K562 (cell line): ENCODE measurements around the gene MPRIP. TPM values are rescaled to one million over a fixed set of nuclear protein-coding genes. Genes with fewer than 3 reads are reported as not detected.
A peak's percentile ranks its signal among the peaks of the same experiment; 100 is the strongest.

Experiments
- CREB1 ChIP-seq, 2 experiments: sonication (generic) in 1 of 2; formaldehyde crosslinking in 1 of 2; IDR thresholded peaks; 2 replicates each; pipeline versions ENCODE4 v1.6.1 to v1.8.0; 2012 to 2022; ENCODE audit warnings: inconsistent platforms in 1 of 2, mild to moderate bottlenecking in 1 of 2, missing genetic modification reagents in 1 of 2, moderate library complexity in 1 of 2
- ETV5 ChIP-seq: sonication (generic); formaldehyde crosslinking; IDR thresholded peaks from 2 replicates; pipeline ENCODE4 v1.4.0; 2020; ENCODE audit warnings: low read depth, mild to moderate bottlenecking, missing genetic modification reagents
- HEY1 ChIP-seq: fragments of 250-450 bp; sonication (Bioruptor Pico); IDR thresholded peaks from 2 replicates; pipeline ENCODE4 v1.5.0; 2020; ENCODE audit warnings: mild to moderate bottlenecking, moderate library complexity, borderline replicate concordance
- HNRNPLL ChIP-seq: fragments of 200-400 bp; formaldehyde crosslinking; IDR thresholded peaks from 2 replicates; pipeline ENCODE4 v1.6.1; 2017; ENCODE audit warnings: low read length, low read depth, mild to moderate bottlenecking; ENCODE audit not compliant: poor library complexity, severe bottlenecking
- MAFG ChIP-seq: fragments of 450-650 bp; conservative IDR thresholded peaks from 2 replicates; pipeline ENCODE4 v1.6.1; 2016; ENCODE audit warnings: missing genetic modification characterization, missing compliant biosample characterization
- NELFE ChIP-seq: IDR thresholded peaks from 2 replicates; pipeline ENCODE4 v1.6.1; 2011; ENCODE audit warnings: mild to moderate bottlenecking; ENCODE audit not compliant: insufficient read depth, insufficient read length
- PTBP1 ChIP-seq: fragments of 200-400 bp; formaldehyde crosslinking; IDR thresholded peaks from 2 replicates; pipeline ENCODE4 v1.6.1; 2017; ENCODE audit warnings: low read depth, low read length
- RAD51 ChIP-seq: fragments of 450-650 bp; IDR thresholded peaks from 2 replicates; pipeline ENCODE4 v1.7.1; 2016; ENCODE audit warnings: low read depth, mild to moderate bottlenecking, borderline replicate concordance
- TBL1XR1 ChIP-seq, 2 experiments: IDR thresholded peaks; 2 replicates each; pipeline ENCODE4 v1.6.1; 2012; ENCODE audit warnings: improper control_type of control experiment in 2 of 2, low read length in 2 of 2, mild to moderate bottlenecking in 1 of 2
- ZNF24 ChIP-seq: fragments of 450-650 bp; IDR thresholded peaks from 2 replicates; pipeline ENCODE4 v1.6.1; 2016
- polyA plus RNA-seq, 8 experiments: library from polyadenylated mRNA; depleted of rRNA in 4 of 8; stranded (reverse) in 5 of 8; unstranded in 3 of 8; fragments of >200 nt; fragmentation: Nextera tagmentation in 2 of 8; fragmentation: Illumina TruSeq in 1 of 8; extraction: Ambion mirVana in 2 of 8; extraction: Trizol in 1 of 8; gene quantifications; 2 replicates each; pipeline versions ENCODE4 v1.2.1 to v1.2.3, GENCODE V29; 2011 to 2014; ENCODE audit warnings: inconsistent platforms in 1 of 8, missing spikeins in 1 of 8
- total RNA-seq, 7 experiments: library from RNA; depleted of rRNA in 6 of 7; stranded (reverse); fragments of >200 nt in 6 of 7; fragmentation: Illumina TruSeq in 2 of 7; extraction: Trizol in 2 of 7; gene quantifications; 2 replicates each; pipeline versions ENCODE4 v1.2.1 to v1.2.3, GENCODE V29; 2011 to 2021; ENCODE audit warnings: low replicate concordance in 1 of 7
- TF ChIP-seq, protein P1 (sequence below): fragments of 450-650 bp; IDR thresholded peaks from 2 replicates; pipeline ENCODE4 v1.6.1; 2018; ENCODE audit not compliant: partially characterized antibody
- TF ChIP-seq, protein P2 (sequence below): fragments of 250-450 bp; sonication (Bioruptor Pico); IDR thresholded peaks from 2 replicates; pipeline ENCODE4 v1.4.0; 2020; ENCODE audit warnings: mild to moderate bottlenecking, moderate library complexity, borderline replicate concordance
- TF ChIP-seq, protein P3 (sequence below): fragments of 250-450 bp; sonication (Bioruptor Pico); IDR thresholded peaks from 2 replicates; pipeline ENCODE4 v1.8.0; 2022; ENCODE audit warnings: inconsistent platforms, mild to moderate bottlenecking, moderate library complexity, borderline replicate concordance
- TF ChIP-seq, protein P4 (sequence below): fragments of 450-650 bp; IDR thresholded peaks from 2 replicates; pipeline ENCODE4 v1.6.1; 2016
- TF ChIP-seq, protein P5 (sequence below): fragments of 450-650 bp; formaldehyde crosslinking; IDR thresholded peaks from 2 replicates; pipeline ENCODE4 v1.4.0; 2022; ENCODE audit warnings: missing genetic modification characterization

MPRIP gene
- total and polyA plus RNA-seq, 9 of the 15 experiments (the other 6 are each of a cell fraction or from before 2014, with no cell fraction given) = 10.0 to 72.6 (median 30.1) TPM

DNA sequence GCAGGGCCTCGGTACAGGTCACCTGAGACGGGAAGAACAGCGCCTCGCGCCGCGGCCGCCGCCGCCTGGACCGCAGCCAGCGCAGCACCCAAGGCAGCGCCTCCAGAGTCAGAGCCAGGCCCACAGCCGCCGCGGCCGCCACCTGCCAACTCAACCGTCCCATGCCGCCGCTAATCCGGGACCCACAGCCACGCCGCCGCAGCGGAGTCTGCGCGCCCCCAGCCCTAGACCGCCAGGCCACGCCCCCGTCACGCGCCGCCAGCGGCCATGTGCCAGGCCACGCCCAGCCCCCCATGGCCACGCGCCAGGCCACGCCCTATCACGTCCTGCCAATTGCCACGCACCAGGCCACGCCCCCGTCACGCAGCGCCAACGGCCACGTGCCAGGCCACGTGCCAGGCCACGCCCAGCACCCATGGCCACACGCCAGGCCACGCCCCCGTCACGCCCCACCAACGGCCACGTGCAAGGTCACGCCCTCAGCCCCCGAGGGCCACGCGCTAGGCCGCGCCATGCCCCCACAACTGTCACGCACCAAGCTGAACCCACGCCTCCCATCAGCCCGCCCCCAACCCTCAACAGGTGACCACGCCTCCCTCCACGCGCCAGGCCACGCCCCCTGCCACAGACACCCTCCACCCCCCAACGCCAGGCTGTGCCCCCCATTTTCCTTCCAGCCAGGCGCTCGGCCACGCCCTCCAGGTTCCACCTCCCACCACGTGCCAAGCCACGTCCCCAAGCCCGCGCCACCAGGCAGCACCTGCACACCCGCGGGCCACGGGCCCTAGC, 164.1 kb downstream of the MPRIP start, which contains the start of gene PLD6 (continued):
- TF ChIP-seq, protein P1, sequence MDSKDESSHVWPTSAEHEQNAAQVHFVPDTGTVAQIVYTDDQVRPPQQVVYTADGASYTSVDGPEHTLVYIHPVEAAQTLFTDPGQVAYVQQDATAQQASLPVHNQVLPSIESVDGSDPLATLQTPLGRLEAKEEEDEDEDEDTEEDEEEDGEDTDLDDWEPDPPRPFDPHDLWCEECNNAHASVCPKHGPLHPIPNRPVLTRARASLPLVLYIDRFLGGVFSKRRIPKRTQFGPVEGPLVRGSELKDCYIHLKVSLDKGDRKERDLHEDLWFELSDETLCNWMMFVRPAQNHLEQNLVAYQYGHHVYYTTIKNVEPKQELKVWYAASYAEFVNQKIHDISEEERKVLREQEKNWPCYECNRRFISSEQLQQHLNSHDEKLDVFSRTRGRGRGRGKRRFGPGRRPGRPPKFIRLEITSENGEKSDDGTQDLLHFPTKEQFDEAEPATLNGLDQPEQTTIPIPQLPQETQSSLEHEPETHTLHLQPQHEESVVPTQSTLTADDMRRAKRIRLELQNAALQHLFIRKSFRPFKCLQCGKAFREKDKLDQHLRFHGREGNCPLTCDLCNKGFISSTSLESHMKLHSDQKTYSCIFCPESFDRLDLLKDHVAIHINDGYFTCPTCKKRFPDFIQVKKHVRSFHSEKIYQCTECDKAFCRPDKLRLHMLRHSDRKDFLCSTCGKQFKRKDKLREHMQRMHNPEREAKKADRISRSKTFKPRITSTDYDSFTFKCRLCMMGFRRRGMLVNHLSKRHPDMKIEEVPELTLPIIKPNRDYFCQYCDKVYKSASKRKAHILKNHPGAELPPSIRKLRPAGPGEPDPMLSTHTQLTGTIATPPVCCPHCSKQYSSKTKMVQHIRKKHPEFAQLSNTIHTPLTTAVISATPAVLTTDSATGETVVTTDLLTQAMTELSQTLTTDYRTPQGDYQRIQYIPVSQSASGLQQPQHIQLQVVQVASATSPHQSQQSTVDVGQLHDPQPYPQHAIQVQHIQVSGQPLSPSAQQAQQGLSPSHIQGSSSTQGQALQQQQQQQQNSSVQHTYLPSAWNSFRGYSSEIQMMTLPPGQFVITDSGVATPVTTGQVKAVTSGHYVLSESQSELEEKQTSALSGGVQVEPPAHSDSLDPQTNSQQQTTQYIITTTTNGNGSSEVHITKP = no peak
- TF ChIP-seq MAFG (tag) (no peak), HEY1 (no peak), TBL1XR1 (IDR thresholded peaks at IDR 0.05; ENCODE audit: low read length in 2 of 2) (no peak), ETV5 (CRISPR knock-in tag) (no peak), HNRNPLL (peak; percentile 62), ZNF24 (no peak), NELFE (no peak), CREB1 (IDR thresholded peaks at IDR 0.05) (peak; percentile 51; the same call in 1 of the 2 replicates), CREB1 (CRISPR knock-in tag; IDR thresholded peaks at IDR 0.05) (peak; percentile 90), RAD51 (peak; percentile 86), PTBP1 (no peak)
- TF ChIP-seq, protein P2, sequence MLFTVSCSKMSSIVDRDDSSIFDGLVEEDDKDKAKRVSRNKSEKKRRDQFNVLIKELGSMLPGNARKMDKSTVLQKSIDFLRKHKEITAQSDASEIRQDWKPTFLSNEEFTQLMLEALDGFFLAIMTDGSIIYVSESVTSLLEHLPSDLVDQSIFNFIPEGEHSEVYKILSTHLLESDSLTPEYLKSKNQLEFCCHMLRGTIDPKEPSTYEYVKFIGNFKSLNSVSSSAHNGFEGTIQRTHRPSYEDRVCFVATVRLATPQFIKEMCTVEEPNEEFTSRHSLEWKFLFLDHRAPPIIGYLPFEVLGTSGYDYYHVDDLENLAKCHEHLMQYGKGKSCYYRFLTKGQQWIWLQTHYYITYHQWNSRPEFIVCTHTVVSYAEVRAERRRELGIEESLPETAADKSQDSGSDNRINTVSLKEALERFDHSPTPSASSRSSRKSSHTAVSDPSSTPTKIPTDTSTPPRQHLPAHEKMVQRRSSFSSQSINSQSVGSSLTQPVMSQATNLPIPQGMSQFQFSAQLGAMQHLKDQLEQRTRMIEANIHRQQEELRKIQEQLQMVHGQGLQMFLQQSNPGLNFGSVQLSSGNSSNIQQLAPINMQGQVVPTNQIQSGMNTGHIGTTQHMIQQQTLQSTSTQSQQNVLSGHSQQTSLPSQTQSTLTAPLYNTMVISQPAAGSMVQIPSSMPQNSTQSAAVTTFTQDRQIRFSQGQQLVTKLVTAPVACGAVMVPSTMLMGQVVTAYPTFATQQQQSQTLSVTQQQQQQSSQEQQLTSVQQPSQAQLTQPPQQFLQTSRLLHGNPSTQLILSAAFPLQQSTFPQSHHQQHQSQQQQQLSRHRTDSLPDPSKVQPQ = peak; percentile 99
- TF ChIP-seq, protein P3, sequence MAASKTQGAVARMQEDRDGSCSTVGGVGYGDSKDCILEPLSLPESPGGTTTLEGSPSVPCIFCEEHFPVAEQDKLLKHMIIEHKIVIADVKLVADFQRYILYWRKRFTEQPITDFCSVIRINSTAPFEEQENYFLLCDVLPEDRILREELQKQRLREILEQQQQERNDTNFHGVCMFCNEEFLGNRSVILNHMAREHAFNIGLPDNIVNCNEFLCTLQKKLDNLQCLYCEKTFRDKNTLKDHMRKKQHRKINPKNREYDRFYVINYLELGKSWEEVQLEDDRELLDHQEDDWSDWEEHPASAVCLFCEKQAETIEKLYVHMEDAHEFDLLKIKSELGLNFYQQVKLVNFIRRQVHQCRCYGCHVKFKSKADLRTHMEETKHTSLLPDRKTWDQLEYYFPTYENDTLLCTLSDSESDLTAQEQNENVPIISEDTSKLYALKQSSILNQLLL (CRISPR knock-in tag) = no peak
- TF ChIP-seq, protein P4, sequence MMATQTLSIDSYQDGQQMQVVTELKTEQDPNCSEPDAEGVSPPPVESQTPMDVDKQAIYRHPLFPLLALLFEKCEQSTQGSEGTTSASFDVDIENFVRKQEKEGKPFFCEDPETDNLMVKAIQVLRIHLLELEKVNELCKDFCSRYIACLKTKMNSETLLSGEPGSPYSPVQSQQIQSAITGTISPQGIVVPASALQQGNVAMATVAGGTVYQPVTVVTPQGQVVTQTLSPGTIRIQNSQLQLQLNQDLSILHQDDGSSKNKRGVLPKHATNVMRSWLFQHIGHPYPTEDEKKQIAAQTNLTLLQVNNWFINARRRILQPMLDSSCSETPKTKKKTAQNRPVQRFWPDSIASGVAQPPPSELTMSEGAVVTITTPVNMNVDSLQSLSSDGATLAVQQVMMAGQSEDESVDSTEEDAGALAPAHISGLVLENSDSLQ = no peak; the same call in 1 of the 2 replicates
- TF ChIP-seq, protein P5, sequence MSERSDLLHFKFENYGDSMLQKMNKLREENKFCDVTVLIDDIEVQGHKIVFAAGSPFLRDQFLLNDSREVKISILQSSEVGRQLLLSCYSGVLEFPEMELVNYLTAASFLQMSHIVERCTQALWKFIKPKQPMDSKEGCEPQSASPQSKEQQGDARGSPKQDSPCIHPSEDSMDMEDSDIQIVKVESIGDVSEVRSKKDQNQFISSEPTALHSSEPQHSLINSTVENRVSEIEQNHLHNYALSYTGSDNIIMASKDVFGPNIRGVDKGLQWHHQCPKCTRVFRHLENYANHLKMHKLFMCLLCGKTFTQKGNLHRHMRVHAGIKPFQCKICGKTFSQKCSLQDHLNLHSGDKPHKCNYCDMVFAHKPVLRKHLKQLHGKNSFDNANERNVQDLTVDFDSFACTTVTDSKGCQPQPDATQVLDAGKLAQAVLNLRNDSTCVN (CRISPR knock-in tag) = no peak
